ENCODE measurements around the gene DDO. TPM values are rescaled to one million over a fixed set of nuclear protein-coding genes. Genes with fewer than 3 reads are reported as not detected.

Gene DDO
- total RNA-seq, 4 donors from 2014 or later = 1.8 to 3.5 (median 2.4) TPM

DNA sequence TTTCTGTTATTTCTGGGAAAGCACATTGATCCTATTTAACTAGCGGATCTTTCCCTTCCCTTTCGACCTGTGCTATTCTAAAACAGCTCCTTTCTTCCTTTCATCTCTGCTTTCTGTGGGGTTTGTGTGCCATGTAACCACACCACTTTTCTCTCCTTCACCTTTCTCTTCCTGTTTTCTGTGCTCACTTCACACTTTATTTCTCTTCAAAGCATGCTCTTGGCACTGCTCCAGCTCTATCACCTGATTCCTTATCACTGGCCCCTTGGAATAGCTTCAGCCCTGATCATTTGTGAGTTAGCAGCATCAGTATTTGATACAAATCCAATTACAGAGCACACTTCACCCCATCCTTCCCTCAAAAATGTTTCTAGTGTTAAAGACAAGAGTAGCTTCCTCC lies 49.1 kb downstream of the DDO start:
- H3K4me3 ChIP-seq = no peak overlapping the region
- no peaks in the 10 kb centered on the region for H3K4me1 ChIP-seq
- no peaks in the 10 kb centered on the region for H3K36me3 ChIP-seq
- no peak for TF ChIP-seq POLR2A (IDR thresholded peaks at IDR 0.05)
- TF ChIP-seq, protein P1, sequence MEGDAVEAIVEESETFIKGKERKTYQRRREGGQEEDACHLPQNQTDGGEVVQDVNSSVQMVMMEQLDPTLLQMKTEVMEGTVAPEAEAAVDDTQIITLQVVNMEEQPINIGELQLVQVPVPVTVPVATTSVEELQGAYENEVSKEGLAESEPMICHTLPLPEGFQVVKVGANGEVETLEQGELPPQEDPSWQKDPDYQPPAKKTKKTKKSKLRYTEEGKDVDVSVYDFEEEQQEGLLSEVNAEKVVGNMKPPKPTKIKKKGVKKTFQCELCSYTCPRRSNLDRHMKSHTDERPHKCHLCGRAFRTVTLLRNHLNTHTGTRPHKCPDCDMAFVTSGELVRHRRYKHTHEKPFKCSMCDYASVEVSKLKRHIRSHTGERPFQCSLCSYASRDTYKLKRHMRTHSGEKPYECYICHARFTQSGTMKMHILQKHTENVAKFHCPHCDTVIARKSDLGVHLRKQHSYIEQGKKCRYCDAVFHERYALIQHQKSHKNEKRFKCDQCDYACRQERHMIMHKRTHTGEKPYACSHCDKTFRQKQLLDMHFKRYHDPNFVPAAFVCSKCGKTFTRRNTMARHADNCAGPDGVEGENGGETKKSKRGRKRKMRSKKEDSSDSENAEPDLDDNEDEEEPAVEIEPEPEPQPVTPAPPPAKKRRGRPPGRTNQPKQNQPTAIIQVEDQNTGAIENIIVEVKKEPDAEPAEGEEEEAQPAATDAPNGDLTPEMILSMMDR (IDR thresholded peaks at IDR 0.05 in 4 of 5, conservative IDR thresholded peaks at IDR 0.05 in 1 of 5) = no peak
- no peaks in the 10 kb centered on the region for H3K9me3 ChIP-seq
- no peak for ATAC-seq
- intact Hi-C loops (cut with DNase I; ENCODE audit: low total_unique reads) = no loop called here
- no peak overlapping the region for H3K27ac ChIP-seq
- DNase-seq = no peak
- no peaks in the 10 kb centered on the region for H3K27me3 ChIP-seq
- in situ Hi-C loops (cut with MboI; ENCODE audit: low sequenced_read_pairs in 4 of 4) = no loop called here

GRCh38 chr6:110364364-110365105 lies 50.8 kb downstream of the DDO start:
- Histone ChIP-seq H3K4me1 (no peaks in the 10 kb centered on the region), H3K4me3 (no peak overlapping the region), H3K36me3 (no peaks in the 10 kb centered on the region), H3K9me3 (no peaks in the 10 kb centered on the region), H3K27ac (no peak overlapping the region), H3K27me3 (peaks cover 0 to 5% (median 0%) of the 10 kb centered on the region in 3 donors)
- intact Hi-C loops (cut with DNase I; ENCODE audit: low total_unique reads) = no loop called here
- ATAC-seq (no peak), DNase-seq (no peak)
- in situ Hi-C loops (cut with MboI; ENCODE audit: low sequenced_read_pairs in 4 of 4) = no loop called here
- TF ChIP-seq, protein P1 (IDR thresholded peaks at IDR 0.05 in 4 of 5, conservative IDR thresholded peaks at IDR 0.05 in 1 of 5) = no peak

DNA sequence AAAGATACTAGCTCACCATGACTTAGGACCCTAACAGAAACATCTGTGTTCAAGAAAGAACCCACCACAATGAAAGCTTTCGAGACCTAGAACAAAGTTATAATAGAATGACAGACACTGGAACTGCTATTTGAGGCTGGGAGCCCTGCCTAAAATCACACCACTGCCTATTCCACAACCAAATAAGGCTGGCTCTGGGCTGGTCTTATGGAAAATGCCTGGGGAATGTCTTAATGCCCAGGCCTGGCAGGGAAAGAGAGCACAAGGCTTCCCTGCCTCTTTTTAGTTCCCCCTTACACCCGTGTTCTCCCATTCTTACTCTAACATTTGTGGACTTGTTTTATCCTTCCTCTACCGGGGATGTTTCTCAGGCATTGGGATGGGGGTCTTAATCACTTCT lies 51.6 kb downstream of the DDO start:
- in situ Hi-C loops (cut with MboI; ENCODE audit: low sequenced_read_pairs in 4 of 4) (no loop called here), intact Hi-C loops (cut with DNase I; ENCODE audit: low total_unique reads) (no loop called here)
- DNase-seq (no peak), ATAC-seq (no peak)
- Histone ChIP-seq H3K27me3 (peaks cover 0 to 6% (median 3%) of the 10 kb centered on the region in 3 donors), H3K9me3 (no peaks in the 10 kb centered on the region), H3K4me3 (no peak overlapping the region), H3K4me1 (no peaks in the 10 kb centered on the region), H3K27ac (no peak overlapping the region), H3K36me3 (no peaks in the 10 kb centered on the region)
- TF ChIP-seq, protein P1 (IDR thresholded peaks at IDR 0.05 in 4 of 5, conservative IDR thresholded peaks at IDR 0.05 in 1 of 5) = no peak
- no peak for TF ChIP-seq POLR2A (IDR thresholded peaks at IDR 0.05)

- intact Hi-C loops (cut with DNase I; ENCODE audit: low total_unique reads) = no loop called here
- Histone ChIP-seq H3K9me3 (no peaks in the 10 kb centered on the region), H3K4me1 (no peaks in the 10 kb centered on the region), H3K27me3 (peaks cover 0 to 13% (median 6%) of the 10 kb centered on the region in 3 donors), H3K36me3 (no peaks in the 10 kb centered on the region), H3K4me3 (no peak overlapping the region), H3K27ac (no peak overlapping the region)
- no peak for DNase-seq
- in situ Hi-C loops (cut with MboI; ENCODE audit: low sequenced_read_pairs in 4 of 4) = no loop called here
- TF ChIP-seq, protein P1 (IDR thresholded peaks at IDR 0.05 in 4 of 5, conservative IDR thresholded peaks at IDR 0.05 in 1 of 5) = no peak
- TF ChIP-seq POLR2A (IDR thresholded peaks at IDR 0.05) = no peak
- no peak for ATAC-seq
Observed at GRCh38 chr6:110360676-110361075, 54.7 kb downstream of the DDO start.

DNA sequence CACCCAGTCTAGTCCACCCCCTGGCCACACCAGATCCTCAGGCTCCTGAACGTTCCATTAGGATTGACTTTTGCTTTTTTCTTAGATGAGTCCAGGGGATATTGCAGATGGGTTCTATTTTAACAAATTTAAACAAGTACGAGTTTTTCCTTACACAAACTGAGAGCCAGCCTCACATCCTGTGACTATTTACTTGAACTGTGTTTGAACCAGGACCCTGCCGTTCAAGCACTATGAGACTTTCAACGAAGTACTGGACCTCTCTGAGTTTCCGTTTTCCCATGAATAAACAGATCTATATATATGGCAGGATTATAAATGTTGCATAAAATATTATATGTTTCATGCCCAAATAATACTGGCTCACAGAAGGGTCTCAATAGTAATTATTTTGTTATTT lies 55.8 kb downstream of the DDO start:
- Histone ChIP-seq H3K36me3 (no peaks in the 10 kb centered on the region), H3K27me3 (peaks cover 0 to 13% (median 6%) of the 10 kb centered on the region in 3 donors), H3K9me3 (no peaks in the 10 kb centered on the region), H3K4me1 (no peaks in the 10 kb centered on the region), H3K27ac (no peak overlapping the region), H3K4me3 (no peak overlapping the region)
- DNase-seq (no peak), ATAC-seq (no peak)
- TF ChIP-seq, protein P1 (IDR thresholded peaks at IDR 0.05 in 4 of 5, conservative IDR thresholded peaks at IDR 0.05 in 1 of 5) = no peak
- no peak for TF ChIP-seq POLR2A (IDR thresholded peaks at IDR 0.05)
- in situ Hi-C loops (cut with MboI; ENCODE audit: low sequenced_read_pairs in 4 of 4) = no loop called here
- intact Hi-C loops (cut with DNase I; ENCODE audit: low total_unique reads) = no loop called here
